ENCODE measurements around the gene FBXW4. TPM values are rescaled to one million over a fixed set of nuclear protein-coding genes. Genes with fewer than 3 reads are reported as not detected.

The FBXW4 gene
- polyA plus RNA-seq, 1 donor from 2014 or later: 7.7 TPM

- no peak for TF ChIP-seq EP300 (conservative IDR thresholded peaks at IDR 0.05; ENCODE audit: poor library complexity, severe bottlenecking)
- Histone ChIP-seq H3K4me2 (ENCODE audit: low read length) (no peak overlapping the region), H3K4me3 (ENCODE audit: low read length) (no peak overlapping the region), H3K36me3 (ENCODE audit: insufficient read depth, low read length) (no peaks in the 10 kb centered on the region), H3K79me2 (replicated peaks; ENCODE audit: insufficient read depth, low read length) (no peaks in the 10 kb centered on the region), H3K27ac (ENCODE audit: low read length) (no peak overlapping the region), H2AFZ (ENCODE audit: low read depth, low read length) (no peak overlapping the region), H3K9ac (ENCODE audit: low read length) (no peak overlapping the region), H3K9me2 (ENCODE audit: insufficient read depth, low read length) (no peaks in the 10 kb centered on the region), H3F3A (ENCODE audit: insufficient read depth, low read length, poor library complexity, severe bottlenecking) (no peaks in the 10 kb centered on the region), H3K9me3 (ENCODE audit: low read length) (no peaks in the 10 kb centered on the region), H3K27me3 (ENCODE audit: insufficient read depth, low read depth, low read length) (no peaks in the 10 kb centered on the region), H4K20me1 (ENCODE audit: insufficient read depth) (no peaks in the 10 kb centered on the region)
Observed at GRCh38 chr10:101579516-101579870, 115.5 kb downstream of the FBXW4 start.

GRCh38 chr10:101578803-101579515, 116.0 kb downstream of the FBXW4 start:
- no peak for TF ChIP-seq EZH2 (IDR thresholded peaks at IDR 0.05; ENCODE audit: borderline replicate concordance, insufficient read depth, low read length, poor library complexity, severe bottlenecking)
- no peak for TF ChIP-seq SMC3 (conservative IDR thresholded peaks at IDR 0.05; ENCODE audit: poor library complexity)
- TF ChIP-seq REST (IDR thresholded peaks at IDR 0.05; ENCODE audit: borderline replicate concordance): no peak
- no peak for TF ChIP-seq CTCF (IDR thresholded peaks at IDR 0.05; ENCODE audit: poor library complexity, severe bottlenecking)
- TF ChIP-seq POLR2AphosphoS5 (IDR thresholded peaks at IDR 0.05): no peak
- no peak for TF ChIP-seq EP300 (conservative IDR thresholded peaks at IDR 0.05; ENCODE audit: poor library complexity, severe bottlenecking)
- TF ChIP-seq MXI1 (conservative IDR thresholded peaks at IDR 0.05; ENCODE audit: poor library complexity, severe bottlenecking): no peak
- no peak for TF ChIP-seq RAD21 (conservative IDR thresholded peaks at IDR 0.05)
- TF ChIP-seq TAF1 (IDR thresholded peaks at IDR 0.05; ENCODE audit: low read depth): no peak

More at GRCh38 chr10:101578803-101579515, 116.0 kb downstream of the FBXW4 start:
- H3K4me2 ChIP-seq (ENCODE audit: low read length): no peak overlapping the region
- H3K36me3 ChIP-seq (ENCODE audit: insufficient read depth, low read length): no peaks in the 10 kb centered on the region
- no peak overlapping the region for H2AFZ ChIP-seq (ENCODE audit: low read depth, low read length)
- H3K27ac ChIP-seq (ENCODE audit: low read length): no peak overlapping the region
- H3K27me3 ChIP-seq (ENCODE audit: insufficient read depth, low read depth, low read length): no peaks in the 10 kb centered on the region
- no peak overlapping the region for H3K9ac ChIP-seq (ENCODE audit: low read length)
- no peaks in the 10 kb centered on the region for H3F3A ChIP-seq (ENCODE audit: insufficient read depth, low read length, poor library complexity, severe bottlenecking)
- no peaks in the 10 kb centered on the region for H4K20me1 ChIP-seq (ENCODE audit: insufficient read depth)
- no peaks in the 10 kb centered on the region for H3K9me3 ChIP-seq (ENCODE audit: low read length)
- no peaks in the 10 kb centered on the region for H3K9me2 ChIP-seq (ENCODE audit: insufficient read depth, low read length)
- no peaks in the 10 kb centered on the region for H3K79me2 ChIP-seq (replicated peaks; ENCODE audit: insufficient read depth, low read length)
- H3K4me3 ChIP-seq (ENCODE audit: low read length): no peak overlapping the region
